Measurements from ENCODE around the gene MYORG.
"Not testable (repeated sequence)": the region's sequence is repeated elsewhere in the genome, so short reads cannot be mapped to it uniquely, and the experiment has no call there.

Gene MYORG

DNA sequence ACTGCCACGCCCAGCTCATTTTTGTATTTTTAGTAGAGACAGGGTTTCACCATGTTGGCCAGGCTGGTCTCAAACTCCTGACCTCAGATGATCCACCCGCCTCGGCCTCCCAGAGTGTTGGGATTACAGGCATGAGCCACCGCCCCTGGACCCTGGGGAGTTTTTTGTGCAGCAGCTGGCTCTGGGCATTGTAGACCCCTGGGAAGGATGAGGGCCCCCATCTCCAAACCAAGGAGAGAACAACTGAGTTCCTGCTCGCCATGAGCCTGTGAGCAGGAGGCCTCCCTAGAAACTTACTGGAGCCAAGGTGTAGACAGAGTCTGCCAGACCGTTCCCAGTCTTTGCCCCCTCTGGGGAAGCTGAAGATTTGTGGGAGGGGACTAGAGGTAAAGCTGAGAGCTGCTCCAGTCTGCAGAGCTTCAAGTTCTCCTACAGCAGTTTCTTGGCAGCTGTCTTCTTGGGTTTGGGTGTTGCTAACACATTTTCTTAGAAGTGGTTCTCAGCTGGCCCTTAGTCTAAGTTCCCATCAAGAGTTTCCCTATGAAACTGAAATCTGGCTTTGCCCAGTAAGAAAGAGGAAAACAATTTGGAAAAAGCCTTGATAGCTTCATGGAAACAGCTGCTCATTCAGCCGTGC lies 34.9 kb downstream of the MYORG start:
- DNase-seq = no peak
- TF ChIP-seq GATA1 (IDR thresholded peaks at IDR 0.05; ENCODE audit: low read depth, low read length) (no peak), POLR2A (IDR thresholded peaks at IDR 0.05; ENCODE audit: low read length) (no peak)

DNA sequence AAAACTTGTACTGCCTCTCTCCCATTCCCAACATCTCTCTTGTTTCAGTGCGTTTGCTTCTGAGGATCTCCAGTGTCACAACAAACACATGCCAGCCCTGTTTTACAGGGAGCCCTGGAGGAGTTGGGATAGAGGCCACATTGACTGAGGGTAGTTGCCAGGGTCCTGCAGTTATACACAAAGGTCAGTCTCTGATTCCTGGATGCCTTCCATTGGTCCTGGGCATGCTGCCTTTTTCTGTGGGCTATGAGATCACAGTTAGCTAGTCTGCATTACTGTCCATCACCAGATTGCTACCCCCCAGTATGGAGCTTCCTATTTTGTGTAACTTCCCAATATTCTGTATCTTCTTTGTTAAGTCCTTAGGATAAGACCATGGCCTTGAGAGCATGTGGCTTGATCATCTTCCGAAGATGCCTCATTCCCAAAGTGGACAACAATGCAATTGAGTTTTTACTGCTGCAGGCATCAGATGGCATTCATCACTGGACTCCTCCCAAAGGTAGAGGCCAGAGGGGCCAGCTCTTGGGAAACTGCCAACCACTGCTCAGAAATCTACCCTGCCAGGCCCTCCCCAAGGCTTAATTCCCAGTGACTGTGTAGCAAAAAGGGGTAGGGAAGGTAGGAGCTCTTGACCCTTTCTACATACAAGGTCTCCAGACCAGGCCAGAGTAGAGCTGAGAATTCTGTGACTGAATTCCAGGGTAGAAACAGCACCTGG lies 37.9 kb downstream of the MYORG start:
- TF ChIP-seq GATA1 (IDR thresholded peaks at IDR 0.05; ENCODE audit: low read depth, low read length) = no peak
- TF ChIP-seq POLR2A (IDR thresholded peaks at IDR 0.05; ENCODE audit: low read length) = no peak
- no peak for DNase-seq

DNA sequence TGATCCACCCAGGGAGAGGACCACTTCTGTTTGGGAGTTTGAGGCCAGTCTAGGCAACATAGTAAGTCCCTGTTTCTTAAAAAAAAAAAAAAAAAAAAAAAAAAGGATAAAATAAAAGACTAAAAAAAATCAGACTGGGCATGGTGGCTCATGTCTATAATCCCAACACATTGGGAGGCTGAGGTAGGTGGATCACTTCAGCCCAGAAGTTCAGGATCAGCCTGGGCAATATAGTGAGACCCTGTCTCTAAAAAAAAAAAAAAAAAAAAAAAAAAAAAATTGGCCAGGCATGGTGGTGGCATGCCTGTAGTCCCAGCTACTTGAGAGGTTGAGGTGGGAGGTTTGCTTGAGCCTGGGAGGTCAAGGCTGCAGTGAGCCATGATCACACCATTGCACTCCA lies 38.6 kb downstream of the MYORG start:
- DNase-seq = not testable (repeated sequence)

DNA sequence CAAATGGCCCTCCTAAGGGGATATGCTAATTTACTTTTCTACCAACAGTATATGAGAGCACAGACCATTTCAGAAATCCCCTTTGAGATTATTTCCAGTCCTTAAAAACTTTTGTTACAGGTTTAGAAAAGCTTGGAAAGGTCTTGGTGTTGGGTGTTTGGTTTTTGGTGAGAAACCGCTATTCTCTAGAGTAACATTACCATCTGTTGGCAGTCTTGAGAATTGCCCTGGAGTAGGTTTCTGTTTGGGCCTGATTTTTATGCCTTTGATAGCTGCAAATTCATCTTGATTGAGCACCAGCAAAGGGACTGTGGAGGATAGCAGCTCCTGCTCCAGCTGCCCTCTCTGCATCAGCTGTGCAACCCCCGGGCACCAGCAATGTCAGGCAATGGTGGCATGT lies 39.3 kb downstream of the MYORG start:
- DNase-seq = peak in 1 of 2 experiments; percentile 38
- no peak for TF ChIP-seq POLR2A (IDR thresholded peaks at IDR 0.05; ENCODE audit: low read length)
- no peak for TF ChIP-seq GATA1 (IDR thresholded peaks at IDR 0.05; ENCODE audit: low read depth, low read length)

DNA sequence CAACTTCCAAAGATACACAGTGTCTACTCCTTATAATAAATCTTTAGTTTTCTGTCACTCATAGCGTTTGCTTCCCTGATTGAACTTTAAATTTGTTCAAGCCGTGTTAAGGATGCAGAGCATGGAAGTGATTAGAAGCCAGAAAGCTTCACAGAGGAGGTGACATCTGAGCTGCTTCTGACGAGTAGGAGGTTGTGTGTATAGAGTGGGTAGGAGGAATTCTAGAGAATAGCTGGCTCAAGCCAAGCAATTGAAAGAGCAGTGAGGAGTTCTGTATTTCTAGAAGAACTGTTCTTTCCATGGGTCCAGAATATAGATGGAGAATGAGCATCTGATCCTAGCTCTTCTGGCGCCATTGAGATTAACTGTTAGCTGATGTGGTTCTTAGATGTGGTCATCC lies 41.3 kb downstream of the MYORG start:
- no peak for TF ChIP-seq POLR2A (IDR thresholded peaks at IDR 0.05; ENCODE audit: low read length)
- TF ChIP-seq GATA1 (IDR thresholded peaks at IDR 0.05; ENCODE audit: low read depth, low read length) = no peak
- no peak for DNase-seq

DNA sequence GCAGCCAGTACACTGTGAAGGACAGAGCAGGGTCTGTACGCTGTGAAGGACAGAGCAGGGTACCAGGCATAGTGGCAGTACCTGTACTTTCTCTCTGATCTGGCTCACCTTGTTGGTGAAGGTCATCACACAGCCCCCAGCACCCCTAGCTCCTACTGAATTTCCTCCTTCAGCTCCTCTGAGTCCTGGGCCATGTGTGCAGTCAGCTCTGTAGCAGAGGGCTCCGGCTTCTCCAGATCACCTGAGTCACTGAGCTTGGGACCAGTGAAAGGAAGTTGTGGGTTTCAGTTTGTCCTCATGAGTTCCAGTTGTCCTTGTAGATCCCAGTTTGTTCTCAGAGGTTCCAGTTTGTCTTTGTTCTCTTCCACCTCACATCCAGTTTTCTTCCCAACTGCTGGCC lies 41.8 kb downstream of the MYORG start:
- no peak for TF ChIP-seq POLR2A (IDR thresholded peaks at IDR 0.05; ENCODE audit: low read length)
- no peak for TF ChIP-seq GATA1 (IDR thresholded peaks at IDR 0.05; ENCODE audit: low read depth, low read length)
- DNase-seq = no peak

DNA sequence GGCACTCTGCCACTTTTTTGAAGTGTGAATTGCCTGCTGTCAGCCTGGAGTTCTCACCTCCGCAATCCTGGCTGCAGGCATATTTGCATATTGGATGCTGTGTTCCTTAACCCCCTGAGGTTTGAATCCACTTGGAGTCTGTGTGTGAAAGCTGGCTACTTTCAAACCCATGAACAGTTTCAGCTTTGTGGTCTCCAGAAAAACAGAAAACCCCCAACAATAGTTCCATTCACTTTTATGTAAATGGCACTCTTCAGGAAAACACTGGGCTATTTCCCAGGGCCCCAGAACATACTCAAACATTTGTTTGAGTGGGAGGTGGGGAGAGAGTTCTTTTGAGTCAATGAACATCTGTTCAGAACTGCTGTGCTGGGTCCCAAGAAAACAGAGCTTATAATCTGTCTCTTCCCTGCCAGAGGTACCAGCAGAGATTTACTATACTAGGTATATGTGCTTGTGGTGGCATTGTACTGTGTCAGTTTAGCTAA lies 42.3 kb downstream of the MYORG start:
- DNase-seq = no peak
- no peak for TF ChIP-seq GATA1 (IDR thresholded peaks at IDR 0.05; ENCODE audit: low read depth, low read length)
- no peak for TF ChIP-seq POLR2A (IDR thresholded peaks at IDR 0.05; ENCODE audit: low read length)

DNA sequence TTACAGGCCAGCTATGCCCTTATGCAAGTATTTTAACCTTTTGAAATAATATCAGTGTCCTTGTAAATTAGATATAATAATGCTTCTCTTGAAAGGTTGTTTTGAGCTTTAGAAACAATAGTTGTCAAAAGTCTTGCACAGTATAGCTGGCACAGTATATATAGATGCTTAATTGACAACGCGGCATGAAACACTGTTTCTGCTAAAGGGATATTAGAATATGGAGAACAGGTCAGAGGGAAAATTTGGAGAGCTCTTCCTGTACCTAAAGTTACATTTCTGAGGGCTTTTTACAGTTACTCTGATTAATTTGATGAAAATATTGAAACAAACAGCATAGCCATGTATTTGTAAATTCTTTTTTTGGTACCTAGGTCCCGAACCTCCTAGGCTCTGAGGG lies 42.9 kb downstream of the MYORG start:
- TF ChIP-seq GATA1 (IDR thresholded peaks at IDR 0.05; ENCODE audit: low read depth, low read length) (no peak), POLR2A (IDR thresholded peaks at IDR 0.05; ENCODE audit: low read length) (no peak)

DNA sequence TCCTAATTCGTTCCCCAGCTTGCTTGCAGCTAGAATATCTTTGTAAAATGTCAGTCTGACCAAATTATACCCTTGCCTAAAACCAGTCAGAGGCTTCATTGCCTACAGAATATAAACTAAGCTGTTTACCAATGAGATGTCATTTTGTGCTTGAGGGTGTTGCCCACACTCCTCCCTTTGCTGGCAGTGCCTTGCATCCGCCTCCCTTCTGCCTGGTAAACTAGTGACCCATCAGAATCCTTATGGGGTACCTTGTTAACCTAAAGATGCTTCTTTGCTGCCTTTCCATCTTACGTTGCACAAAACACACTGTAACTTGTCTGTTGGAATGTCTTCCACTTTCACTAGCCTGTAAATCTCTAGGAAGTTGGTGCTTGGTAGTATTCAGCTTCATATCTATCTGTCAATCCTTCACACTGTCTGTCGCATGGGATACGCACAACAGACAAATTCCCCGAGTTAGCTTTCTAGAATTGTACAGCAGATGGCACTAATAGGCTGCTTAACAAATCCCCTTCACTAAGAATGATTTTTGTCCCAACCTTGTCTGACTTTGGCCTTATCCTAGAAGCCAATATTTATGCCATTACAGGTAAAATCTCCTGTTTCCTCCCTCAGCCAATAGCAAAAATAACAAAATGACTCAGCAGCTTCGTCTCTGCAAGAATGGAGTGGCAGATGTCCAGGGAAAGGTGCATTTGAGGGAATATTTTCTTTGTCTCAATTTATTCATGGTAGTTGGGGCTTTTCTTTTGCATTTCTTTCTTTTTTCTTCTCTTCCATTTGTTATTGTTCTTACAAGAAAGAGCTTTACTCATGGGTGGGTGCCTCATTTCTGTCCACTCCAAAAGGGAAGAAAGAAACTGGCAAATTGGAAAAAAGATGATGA lies 44.4 kb downstream of the MYORG start:
- peak; percentile 50 to 65 for DNase-seq
- TF ChIP-seq POLR2A (IDR thresholded peaks at IDR 0.05; ENCODE audit: low read length) = no peak
- no peak for TF ChIP-seq GATA1 (IDR thresholded peaks at IDR 0.05; ENCODE audit: low read depth, low read length)

More for the DNA sequence above, 42.9 kb downstream of the MYORG start:
- DNase-seq = no peak

DNA sequence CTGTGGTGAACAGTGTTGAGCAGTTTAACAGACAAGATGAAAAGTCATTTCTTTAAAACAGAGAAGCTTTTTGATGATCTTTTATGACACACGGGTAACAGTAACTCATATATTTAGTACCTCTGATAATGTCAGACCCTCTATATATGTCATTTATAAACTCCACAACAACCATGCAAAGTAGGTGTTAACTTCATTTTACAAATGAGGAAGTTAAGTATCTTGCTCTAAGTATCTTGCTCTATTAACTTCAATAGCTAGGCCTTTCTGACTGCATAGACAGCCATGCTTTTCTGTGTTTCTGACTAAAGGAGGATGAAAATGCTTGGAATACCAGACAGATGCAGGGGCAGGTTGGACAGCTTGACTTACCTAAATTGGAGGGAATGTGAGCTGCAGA lies 45.5 kb downstream of the MYORG start:
- TF ChIP-seq GATA1 (IDR thresholded peaks at IDR 0.05; ENCODE audit: low read depth, low read length) (no peak), POLR2A (IDR thresholded peaks at IDR 0.05; ENCODE audit: low read length) (no peak)
- DNase-seq = no peak

DNA sequence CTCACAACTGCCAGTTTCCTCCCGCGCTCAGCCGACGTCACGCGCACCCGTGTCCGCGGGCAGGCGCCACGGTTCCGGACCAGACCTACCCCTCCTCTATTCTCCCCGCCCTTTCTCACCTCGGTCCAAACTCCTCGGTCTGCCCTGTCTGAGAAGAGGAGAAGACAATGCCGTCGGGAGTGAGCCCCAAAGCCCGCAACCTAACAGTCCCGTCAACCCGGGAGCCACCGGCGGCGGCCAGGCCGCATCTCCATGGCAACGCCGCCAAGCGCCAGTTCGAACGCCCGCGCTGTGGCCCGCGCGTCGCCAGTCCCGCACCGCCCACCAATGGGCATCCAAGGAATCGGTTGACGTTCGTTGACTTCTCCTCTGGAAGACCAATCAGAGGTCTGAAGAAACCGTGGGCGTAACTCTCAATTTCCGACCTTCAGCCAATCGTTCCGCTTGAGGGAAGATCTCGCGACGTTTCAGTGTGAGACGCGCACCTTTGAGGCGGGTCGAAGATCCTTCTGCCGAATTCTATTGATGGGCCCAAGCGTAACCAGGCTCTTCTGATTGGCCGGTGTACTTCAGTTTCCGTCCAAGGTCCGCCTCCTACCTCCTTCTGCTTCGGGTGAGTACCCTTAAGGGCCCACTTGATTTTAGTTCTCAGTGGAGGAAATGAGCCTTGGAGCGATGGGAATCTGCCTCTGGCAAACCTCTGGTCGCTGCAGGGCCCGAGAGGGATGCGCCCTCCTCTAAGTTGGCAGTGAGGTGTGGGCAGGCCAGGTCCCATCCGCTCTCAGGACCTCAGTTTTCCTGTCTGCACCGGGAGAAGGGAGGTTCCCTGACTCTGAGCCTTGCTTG lies 47.5 kb downstream of the MYORG start, which contains the start of the genes KIF24 and NUDT2:
Gene KIF24, minus strand, starts transcription at position 282 of the 846 bp plus-strand sequence. CDS start 17,922 bp downstream, outside the sequence.
Gene NUDT2, plus strand, starts transcription at position 583 of the 846 bp plus-strand sequence. CDS start 9,471 bp downstream, outside the sequence.
- DNase-seq = peak; percentile 100
- TF ChIP-seq POLR2A (IDR thresholded peaks at IDR 0.05; ENCODE audit: low read length) (peak; percentile 95), GATA1 (IDR thresholded peaks at IDR 0.05; ENCODE audit: low read depth, low read length) (no peak)

DNA sequence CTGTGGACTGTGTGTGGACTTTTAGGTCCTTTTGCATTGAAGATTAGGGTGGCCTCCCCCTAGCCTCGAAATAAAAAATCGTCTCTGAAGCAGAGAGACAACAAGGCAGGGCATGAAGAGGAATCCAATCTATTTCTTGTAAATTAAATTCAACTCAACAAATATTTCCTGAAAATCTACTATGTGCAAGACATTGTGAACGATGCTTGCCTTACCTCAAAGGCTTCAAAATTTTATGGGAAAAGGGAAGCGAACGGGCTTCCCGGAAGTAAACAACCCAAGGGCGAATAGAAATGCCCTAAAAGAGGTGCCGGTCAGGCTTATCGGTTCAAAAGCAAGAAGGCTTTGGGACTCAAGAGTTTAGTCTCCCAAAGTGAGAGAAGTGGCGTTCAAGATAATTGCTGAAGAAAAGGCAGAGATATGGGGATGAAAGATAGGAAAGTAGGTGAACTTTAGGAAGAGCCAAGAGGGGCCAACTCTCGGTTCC lies 48.2 kb downstream of the MYORG start:
- peak in 1 of 2 experiments; percentile 87 for DNase-seq
- TF ChIP-seq GATA1 (IDR thresholded peaks at IDR 0.05; ENCODE audit: low read depth, low read length) = no peak
- TF ChIP-seq POLR2A (IDR thresholded peaks at IDR 0.05; ENCODE audit: low read length) = no peak

DNA sequence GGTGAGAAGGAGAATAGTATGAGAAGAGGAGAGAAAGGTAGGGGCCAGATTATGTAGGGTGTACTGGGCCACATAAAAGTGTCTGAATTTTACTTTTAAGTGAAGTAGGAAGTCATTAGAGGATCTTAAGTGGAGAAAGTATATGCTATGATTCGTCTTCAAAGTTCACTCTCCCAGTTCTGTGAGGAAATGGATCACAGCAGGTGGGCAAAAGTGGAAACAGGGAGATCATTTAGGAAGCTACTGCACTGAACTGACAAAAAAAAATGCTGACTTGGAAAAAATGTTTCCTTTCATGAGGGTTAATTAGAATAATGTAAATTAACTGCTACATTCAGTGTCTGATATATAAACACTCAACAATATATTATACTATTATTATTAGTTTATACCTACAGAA lies 50.0 kb downstream of the MYORG start:
- no peak for TF ChIP-seq GATA1 (IDR thresholded peaks at IDR 0.05; ENCODE audit: low read depth, low read length)
- no peak for TF ChIP-seq POLR2A (IDR thresholded peaks at IDR 0.05; ENCODE audit: low read length)

More for the DNA sequence above, 50.0 kb downstream of the MYORG start:
- DNase-seq = no peak
